GM19372 (cell line): Measurements from ENCODE around the gene KRT14.
"Not testable (repeated sequence)": the region's sequence is repeated elsewhere in the genome, so short reads cannot be mapped to it uniquely, and the experiment has no call there.

Experiments
- ATAC-seq: cut with Tn5 transposase; IDR thresholded peaks from one replicate; pipeline ENCODE4 v1.9.1; 2021; ENCODE audit warnings: mild to moderate bottlenecking, low read depth, moderate library complexity; ENCODE audit not compliant: unreplicated experiment

Gene KRT14

DNA sequence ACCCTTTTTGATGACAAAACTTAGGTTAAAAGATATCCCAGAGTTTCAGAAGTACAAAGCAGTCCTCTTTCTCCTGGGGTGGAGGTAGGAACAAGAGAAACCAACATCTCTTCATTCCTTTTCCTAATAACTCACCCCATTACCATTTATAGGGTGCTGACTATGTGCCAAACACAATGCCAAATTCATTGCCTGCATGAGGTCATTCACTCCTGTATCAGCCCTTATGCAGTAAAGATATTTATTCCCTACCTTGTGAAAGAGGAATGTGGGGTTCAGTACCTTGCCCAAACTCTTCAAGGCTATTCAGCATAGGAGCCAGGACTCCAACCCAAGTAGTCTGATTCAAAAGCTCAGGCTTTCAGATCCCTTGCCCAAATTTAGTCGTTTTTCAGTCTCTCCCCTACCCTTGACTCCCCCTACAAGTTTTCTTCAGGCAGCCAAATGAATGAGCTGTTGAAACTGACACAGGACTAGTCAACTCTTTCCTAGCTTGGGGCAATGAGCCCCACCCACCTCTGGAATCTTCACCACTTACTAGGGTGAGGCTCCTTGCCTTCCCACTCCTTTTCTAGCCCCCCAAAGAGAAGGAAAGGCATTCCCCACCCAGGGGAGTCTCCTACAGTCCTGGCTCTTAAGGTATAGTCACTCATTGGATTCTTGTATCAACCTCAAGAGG is 5.9 kb downstream of the KRT14 start:
- no peak for ATAC-seq

DNA sequence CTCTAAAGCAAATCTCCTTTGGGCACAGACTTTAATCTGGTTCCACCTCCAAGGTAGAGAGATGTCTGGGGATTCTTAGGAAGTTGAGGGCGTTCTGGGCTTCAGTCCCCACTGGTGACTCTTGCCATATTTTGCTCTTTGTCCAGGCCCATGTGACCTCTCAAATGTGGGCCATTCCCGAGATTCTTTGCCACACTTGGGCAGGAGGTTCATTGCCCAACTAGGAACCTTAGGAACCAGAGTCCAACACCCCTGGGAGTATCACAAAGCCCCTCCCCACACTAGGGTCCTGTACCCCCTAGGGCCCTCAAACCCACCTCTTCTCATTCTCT is 6.5 kb downstream of the KRT14 start:
- no peak for ATAC-seq

DNA sequence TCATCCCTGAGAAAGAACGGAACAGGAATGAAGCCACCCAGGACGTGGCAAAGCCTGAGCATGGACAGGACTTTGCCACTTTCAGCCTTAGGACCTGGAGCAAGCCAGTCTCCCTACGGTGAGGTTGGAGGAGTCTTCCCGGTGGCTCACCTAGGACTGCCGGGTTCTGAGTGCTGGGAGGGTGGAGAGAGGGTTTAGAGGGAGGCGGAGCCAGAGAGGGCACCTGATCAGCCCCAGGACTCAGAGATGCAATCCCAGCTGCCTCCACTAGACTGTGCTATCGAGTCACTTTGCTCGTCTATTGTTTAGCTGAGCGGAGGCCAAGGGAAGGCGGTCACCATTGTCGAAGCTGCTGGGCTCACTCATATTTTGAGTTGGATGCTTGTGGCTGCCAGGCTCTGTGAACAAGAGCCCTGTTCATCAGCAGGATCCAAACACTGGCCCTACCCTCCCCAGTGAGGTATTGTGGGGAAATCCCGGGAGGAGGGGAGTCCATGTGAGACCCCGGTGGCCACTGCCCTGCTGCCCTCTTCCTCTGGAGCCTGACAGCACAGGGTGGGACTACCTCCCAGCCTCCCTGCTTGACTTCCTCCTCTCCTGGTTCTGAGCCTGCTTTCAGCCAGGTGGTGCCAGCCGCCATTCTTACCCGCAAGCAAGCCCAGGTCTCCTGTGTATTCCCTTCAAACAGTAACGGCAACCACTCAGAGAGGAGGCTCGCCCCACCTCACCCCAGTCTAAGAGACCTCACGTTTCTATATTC is 7.0 kb downstream of the KRT14 start:
- ATAC-seq = no peak

DNA sequence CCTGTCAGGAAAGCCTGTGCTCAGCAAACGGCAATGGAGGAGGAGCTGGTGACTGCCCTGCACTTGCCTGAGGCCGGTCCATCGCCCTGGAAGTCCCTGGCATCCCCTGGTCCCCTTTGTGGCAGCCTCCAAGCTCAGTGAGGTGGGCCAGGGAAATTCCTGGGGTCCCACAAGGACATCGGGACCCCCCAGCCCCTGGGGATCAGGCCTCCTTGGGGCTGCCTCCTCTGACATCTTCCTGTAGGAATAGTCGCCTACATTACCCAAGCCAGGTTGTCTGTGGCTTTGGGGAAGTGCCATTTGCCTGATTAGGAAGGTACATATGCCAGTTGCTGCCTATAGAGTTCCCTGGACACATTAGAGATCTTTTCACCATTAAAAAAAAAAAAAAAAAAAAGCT is 7.7 kb downstream of the KRT14 start:
- ATAC-seq = no peak

DNA sequence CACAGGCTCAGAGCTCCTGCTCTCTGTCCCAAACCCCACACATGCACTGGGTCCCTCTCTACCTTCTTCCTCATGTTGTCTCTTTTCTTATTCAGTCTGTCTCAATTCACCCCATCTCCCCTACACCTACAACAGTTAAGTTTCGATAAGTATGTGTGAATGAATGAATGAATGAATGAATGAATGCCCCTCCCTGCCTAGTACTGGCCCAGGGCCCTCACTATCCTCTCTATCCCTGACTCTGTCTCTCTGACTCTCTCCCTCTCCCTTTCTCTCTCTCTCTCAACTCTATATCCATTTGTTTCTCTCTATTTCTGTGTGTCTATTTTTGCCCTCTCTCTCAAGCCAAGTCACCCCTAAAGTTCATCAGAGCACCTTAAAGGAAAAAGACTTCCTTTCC is 8.2 kb downstream of the KRT14 start:
- ATAC-seq = no peak

GRCh38 chr17:41576740-41577139 is 10.0 kb downstream of the KRT14 start:
- not testable (repeated sequence) for ATAC-seq

GRCh38 chr17:41575336-41575735 is 11.4 kb downstream of the KRT14 start:
- no peak for ATAC-seq

DNA sequence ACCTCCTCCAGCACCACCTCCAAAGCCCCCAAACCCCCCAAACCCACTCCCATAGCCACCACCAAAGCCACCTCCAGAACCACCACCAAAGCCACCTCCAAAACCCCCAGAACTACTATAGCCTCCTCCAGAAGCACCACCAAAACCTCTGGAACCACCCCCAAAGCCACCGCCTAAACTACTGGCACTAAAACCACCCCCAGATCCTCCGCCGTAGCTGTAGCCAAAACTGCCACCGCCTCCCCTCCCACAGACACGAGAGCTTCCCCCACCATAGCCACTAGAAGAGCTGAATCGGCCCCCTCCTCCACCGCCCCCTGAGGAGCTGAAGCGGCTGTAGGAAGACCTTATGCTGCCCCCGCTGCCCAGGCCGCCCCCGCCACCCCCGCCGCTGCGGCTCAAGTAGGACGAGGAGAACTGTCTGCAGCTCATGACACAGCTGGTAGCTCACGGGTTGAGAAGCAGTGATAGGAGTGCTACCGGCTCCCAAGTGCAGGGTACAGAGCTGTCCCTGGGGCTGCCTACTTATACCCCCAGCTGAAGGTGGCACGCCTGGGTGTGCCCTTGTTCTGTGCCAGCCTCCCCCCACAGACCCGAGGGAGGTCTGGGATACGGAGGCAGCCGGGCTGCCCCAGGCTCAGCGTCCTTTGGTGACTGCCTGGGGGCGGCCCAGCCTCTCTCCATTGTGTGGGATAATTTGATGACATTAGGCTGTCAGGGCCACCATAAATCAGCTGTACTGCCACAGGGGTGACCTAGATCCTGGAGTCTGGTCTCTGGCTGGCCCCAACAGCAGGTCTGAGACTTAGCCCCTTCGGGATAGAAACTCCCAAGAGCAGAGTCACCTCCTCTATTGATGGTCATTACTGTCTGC is 14.9 kb downstream of the KRT14 start, which contains the start of gene KRT9:
KRT9 (minus strand) TSS at position 499 of the 874 bp plus-strand sequence; CDS start at position 432, 67 bp downstream.
- no peak for ATAC-seq

GRCh38 chr17:41567317-41567716 is 19.4 kb downstream of the KRT14 start:
- ATAC-seq = no peak

DNA sequence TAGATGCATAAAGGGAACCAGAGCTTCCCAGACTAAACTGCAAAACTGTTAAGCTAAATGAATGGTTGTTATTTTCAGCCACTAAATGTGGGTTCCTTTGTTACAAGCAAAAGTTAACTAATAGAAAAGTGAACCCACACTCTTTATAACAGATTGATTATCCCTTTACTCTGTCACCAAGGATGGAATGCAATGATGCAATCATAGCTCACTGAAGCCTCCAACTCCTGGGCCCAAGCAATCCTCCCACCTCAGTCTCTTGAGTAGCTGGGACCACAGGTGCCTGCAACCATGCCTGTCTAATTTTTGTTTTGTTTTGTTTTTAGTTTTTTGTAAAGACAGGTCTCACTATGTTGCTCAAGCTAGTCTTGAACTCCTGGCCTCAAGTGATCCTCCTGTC is 21.4 kb downstream of the KRT14 start:
- no peak for ATAC-seq

DNA sequence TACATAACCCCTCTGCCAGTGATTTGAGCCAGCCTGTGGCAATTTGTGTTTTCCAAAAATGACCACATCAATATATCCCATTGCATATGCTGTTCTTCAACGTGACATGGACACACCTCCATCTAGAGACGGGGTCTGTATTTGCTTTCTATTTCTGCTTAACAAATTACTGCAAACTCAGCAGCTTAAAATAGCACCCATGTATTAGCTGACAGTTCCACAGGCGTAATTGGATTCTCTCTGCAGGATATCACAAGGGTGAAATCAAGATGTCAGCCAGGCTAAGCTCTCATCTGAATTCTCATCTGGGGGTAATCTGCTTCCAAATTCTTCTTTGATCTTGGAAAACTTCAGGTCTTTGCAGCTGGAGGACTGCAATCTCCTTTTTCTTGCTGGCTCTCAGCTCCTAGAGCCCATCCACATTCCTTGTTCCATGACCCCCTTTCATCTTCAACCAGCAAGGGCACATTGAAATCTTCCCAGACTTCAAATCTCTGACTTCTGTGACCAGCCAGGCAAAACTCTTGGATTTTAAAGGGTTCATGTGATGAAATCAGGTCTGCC is 23.0 kb downstream of the KRT14 start:
- ATAC-seq = no peak

DNA sequence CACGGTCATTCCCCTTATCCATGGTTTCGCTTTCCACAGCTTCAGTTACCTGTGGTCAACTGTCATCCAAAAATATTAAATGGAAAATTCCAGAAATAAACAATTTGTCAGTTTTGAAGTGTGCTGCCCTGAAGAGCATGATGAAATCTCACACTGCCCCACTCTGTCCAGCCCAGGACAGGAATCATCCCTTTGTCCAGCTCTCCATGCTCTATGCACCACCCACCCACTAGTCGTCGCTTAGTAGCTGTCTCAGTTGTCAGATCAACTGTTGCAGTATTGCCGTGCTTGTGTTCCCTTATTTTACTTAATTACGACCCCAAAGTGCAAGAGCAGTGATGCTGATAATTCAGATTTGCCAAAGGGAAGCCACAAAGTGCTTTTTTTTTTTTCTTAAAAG is 25.1 kb downstream of the KRT14 start:
- no peak for ATAC-seq

DNA sequence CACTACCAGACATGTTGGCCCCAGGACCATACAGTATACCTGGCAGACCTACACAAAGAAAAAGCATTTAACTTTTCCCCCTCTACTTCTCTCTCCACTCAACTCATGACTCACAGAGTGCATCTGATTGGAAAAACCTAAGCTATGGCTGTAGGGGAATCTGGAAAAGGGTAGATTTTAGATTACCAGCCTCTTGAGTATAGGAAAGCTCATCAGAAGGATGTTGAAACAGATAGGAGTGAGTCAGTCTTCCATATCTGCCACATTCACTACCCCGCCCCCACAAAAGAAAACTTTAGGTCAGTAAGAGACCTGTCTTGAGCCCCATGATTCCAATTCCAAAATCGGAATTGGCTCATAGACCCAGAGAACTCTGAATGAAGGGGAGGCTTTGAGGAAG is 27.1 kb downstream of the KRT14 start:
- ATAC-seq = no peak

GRCh38 chr17:41556931-41557330 is 29.8 kb downstream of the KRT14 start:
- ATAC-seq = no peak

DNA sequence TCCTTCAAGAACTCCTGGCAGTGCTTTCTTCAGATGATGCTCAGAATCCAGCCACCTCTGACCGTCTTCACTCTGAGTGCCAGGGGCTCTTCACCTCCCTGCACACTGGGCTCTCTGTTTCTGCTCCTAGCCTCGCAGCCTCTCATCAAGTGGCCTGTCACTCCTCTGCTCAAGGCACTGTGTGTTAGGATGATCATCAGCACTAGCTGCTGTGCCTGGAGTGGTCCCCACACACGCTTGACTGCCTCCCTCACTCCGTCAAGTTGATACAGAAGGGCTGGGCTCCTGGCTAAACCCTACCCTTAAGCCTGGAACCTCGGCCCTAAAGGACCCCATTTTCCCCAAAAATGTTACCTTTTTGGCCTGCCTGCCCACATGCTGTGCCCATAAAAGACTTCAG is 30.4 kb downstream of the KRT14 start:
- ATAC-seq = no peak

DNA sequence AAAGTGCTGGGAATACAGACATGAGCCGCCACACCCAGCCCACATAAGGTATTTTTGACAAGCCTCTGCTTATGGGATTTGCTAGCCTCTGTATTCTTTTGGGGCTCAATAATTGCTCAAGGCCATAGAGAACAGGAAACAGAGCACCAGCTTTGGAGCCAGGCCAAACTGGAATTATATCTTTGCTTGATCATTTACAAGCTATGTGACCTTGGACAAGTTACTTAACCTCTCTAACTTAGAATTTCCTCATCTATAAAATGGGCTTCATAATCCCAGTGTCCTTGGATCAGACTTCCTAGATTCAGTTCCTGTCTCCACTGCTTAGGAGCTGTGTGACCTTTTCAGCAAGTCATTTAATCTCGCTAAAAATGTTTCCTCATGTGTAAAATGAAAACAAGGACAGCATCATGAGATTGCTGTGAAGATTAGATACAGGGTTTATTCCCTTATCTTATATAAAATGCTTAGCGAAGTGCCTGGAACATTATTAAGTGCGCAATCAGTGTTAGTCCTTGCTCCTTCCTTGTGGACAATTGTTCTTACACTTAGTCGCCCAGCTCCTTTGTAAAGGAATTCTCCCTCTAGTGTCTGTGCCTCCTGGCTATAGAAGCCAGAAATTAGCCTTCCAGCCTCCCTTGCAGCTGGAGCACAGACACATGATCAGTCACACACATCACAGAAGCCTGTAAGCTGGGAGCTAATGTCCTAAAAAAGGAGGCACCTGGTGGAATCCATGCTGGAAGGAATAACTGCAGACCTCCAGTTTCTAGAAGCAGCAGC is 31.4 kb downstream of the KRT14 start:
- ATAC-seq = no peak

- no peak for ATAC-seq
Measured at GRCh38 chr17:41553987-41554680, 32.6 kb downstream of the KRT14 start.

DNA sequence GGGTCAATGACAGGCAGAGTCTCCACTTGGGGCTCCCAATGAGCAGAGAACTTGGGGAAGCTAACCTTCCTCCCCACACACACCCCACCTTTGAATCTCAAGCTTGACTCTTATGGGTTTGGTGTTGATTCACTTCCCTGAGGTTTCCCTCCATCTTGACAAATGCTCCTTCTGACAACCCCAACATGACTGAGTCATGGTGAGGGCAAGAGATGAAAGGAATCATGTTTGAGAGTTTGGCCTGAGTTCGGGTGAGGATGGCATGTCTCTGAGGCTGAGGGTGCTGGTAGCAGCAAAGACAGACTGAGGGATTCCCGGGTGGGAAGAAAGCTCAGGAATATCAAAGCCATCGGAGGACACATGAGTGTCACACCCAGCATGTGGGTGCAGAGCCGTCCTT is 33.5 kb downstream of the KRT14 start:
- no peak for ATAC-seq

DNA sequence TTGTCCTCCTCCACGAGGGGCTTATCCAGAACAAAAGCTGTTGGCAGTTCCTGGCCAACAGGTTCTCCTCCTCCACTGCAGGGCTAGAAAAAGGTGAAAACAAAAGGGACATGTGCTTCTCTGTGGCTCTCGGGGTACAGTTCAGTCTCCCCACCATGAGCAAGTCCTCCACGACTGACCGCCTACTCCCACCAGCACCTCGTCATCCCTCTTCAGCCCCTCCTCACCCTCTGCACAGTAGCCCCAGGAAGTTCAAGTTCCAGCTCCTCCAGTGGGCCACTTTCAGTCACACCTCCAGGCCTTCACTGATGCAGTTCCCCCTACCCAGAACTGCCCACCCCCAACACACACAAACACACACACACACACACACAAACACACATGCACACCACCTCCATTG is 34.2 kb downstream of the KRT14 start:
- no peak for ATAC-seq

DNA sequence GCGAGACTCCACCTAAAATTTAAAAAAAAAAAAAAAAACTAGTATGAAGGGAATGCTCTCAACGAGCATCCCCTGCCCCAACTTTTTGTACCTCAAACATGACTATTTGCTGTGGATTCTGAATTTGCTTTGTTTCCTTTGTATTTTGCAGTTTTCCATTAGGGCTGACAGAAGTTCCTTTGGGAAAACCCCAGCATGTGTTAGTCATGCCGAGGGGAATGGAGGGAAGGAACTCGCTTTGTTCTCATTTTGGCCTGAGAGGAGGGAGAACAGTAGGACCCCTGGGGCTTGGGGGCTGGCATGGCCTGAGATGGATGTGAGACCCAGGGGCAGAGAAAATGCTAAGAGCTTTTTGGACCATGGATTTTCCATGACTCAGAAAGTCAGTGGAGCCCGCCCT is 35.3 kb downstream of the KRT14 start:
- ATAC-seq = no peak
